ENCODE measurements around the gene CFAP77. TPM values are rescaled to one million over a fixed set of nuclear protein-coding genes. Genes with fewer than 3 reads are reported as not detected.

Gene CFAP77
- total and polyA plus RNA-seq, 9 donors: 0.11 to 13.8 (median 0.47) TPM; not detected in 4

- H3K36me3 ChIP-seq: no peaks in the 10 kb centered on the region
- intact Hi-C loops (cut with DNase I): no loop called here
- no peaks in the 10 kb centered on the region for H3K9me3 ChIP-seq
- 60 to 63% (median 61%) methylated on average over 9 of the region's 9 CpGs for WGBS, 3 donors
- H3K27ac ChIP-seq: no peak overlapping the region
- TF ChIP-seq CTCF (IDR thresholded peaks at IDR 0.05) (no peak), EP300 (IDR thresholded peaks at IDR 0.05) (no peak), POLR2A (IDR thresholded peaks at IDR 0.05) (no peak)
- H3K4me1 ChIP-seq (ENCODE audit: insufficient read depth): peaks cover 6% of the 10 kb centered on the region
- no peaks in the 10 kb centered on the region for H3K27me3 ChIP-seq
- DNase-seq: no peak
- H3K4me3 ChIP-seq: no peak overlapping the region
Measured at GRCh38 chr9:132404228-132404881, 5.7 kb upstream of the CFAP77 start.

GRCh38 chr9:132406554-132407122 is 3.4 kb upstream of the CFAP77 start, which contains the start of gene TTF1:
Gene TTF1 (minus strand): TSS chr9:132406840. CDS start chr9:132402821, 4,019 bp downstream.
- peaks cover 12% of the 10 kb centered on the region for H3K4me1 ChIP-seq (ENCODE audit: insufficient read depth)
- H3K27ac ChIP-seq: no peak within 1 kb of the TSS
- intact Hi-C loops (cut with DNase I): no loop called here
- H3K27me3 ChIP-seq: no peaks in the 10 kb centered on the region
- 0 to 1% (median 1%) methylated on average over 30 to 33 of the region's 33 CpGs for WGBS, 3 donors
- DNase-seq: peak; percentile 88 to 93 (median 90)
- no peaks in the 10 kb centered on the region for H3K36me3 ChIP-seq
- no peak for TF ChIP-seq EP300 (IDR thresholded peaks at IDR 0.05)
- no peak for TF ChIP-seq CTCF (IDR thresholded peaks at IDR 0.05)
- TF ChIP-seq POLR2A (IDR thresholded peaks at IDR 0.05): no peak
- H3K9me3 ChIP-seq: no peaks in the 10 kb centered on the region
- peak within 1 kb of the TSS; percentile 65 for H3K4me3 ChIP-seq

GRCh38 chr9:132407196-132407595 is 2.8 kb upstream of the CFAP77 start:
- Histone ChIP-seq H3K4me3 (peak overlapping the region; percentile 65), H3K27ac (no peak overlapping the region), H3K4me1 (ENCODE audit: insufficient read depth) (peaks cover 12% of the 10 kb centered on the region), H3K36me3 (no peaks in the 10 kb centered on the region), H3K27me3 (no peaks in the 10 kb centered on the region), H3K9me3 (no peaks in the 10 kb centered on the region)
- TF ChIP-seq EP300 (IDR thresholded peaks at IDR 0.05) (no peak), CTCF (IDR thresholded peaks at IDR 0.05) (no peak), POLR2A (IDR thresholded peaks at IDR 0.05) (no peak)
- WGBS, 3 donors: 74 to 79% (median 76%) methylated on average over 2 of the region's 2 CpGs
- DNase-seq: no peak
- intact Hi-C loops (cut with DNase I): no loop called here

GRCh38 chr9:132408521-132408920 is 1.5 kb upstream of the CFAP77 start:
- no peak overlapping the region for H3K4me3 ChIP-seq
- no peaks in the 10 kb centered on the region for H3K9me3 ChIP-seq
- DNase-seq: no peak
- no peak overlapping the region for H3K27ac ChIP-seq
- intact Hi-C loops (cut with DNase I): no loop called here
- WGBS, 3 donors: 61 to 66% (median 62%) methylated on average over 8 of the region's 8 CpGs
- no peaks in the 10 kb centered on the region for H3K36me3 ChIP-seq
- no peak for TF ChIP-seq POLR2A (IDR thresholded peaks at IDR 0.05)
- TF ChIP-seq EP300 (IDR thresholded peaks at IDR 0.05): no peak
- TF ChIP-seq CTCF (IDR thresholded peaks at IDR 0.05): no peak
- H3K4me1 ChIP-seq (ENCODE audit: insufficient read depth): peaks cover 12% of the 10 kb centered on the region
- no peaks in the 10 kb centered on the region for H3K27me3 ChIP-seq
